Ammon's horn (tissue), 1 donor: Measurements from ENCODE around the gene EPHX1.
"Not testable (repeated sequence)": the region's sequence is repeated elsewhere in the genome, so short reads cannot be mapped to it uniquely, and the experiment has no call there.

Experiments
- DNase-seq: peaks from one replicate; pipeline ENCODE4 v3.0.0-alpha.2; 2016; ENCODE audit warnings: low spot score

The EPHX1 gene

GRCh38 chr1:225881081-225881958, 71.4 kb downstream of the EPHX1 start:
- no peak for DNase-seq

- DNase-seq = peak; percentile 89
Measured at GRCh38 chr1:225881959-225882693, 72.2 kb downstream of the EPHX1 start, which contains the start of gene TMEM63A. Gene TMEM63A (minus strand): TSS chr1:225882380. CDS start chr1:225877580, 4,800 bp downstream.

GRCh38 chr1:225882694-225883615, 73.0 kb downstream of the EPHX1 start:
- DNase-seq = peak; percentile 46

- DNase-seq = no peak
Measured at GRCh38 chr1:225883616-225884265, 73.8 kb downstream of the EPHX1 start.

GRCh38 chr1:225885336-225885735, 75.4 kb downstream of the EPHX1 start:
- no peak for DNase-seq

- no peak for DNase-seq
Measured at GRCh38 chr1:225886159-225887029, 76.5 kb downstream of the EPHX1 start.

- no peak for DNase-seq
Measured at GRCh38 chr1:225887030-225887314, 77.0 kb downstream of the EPHX1 start.

- not testable (repeated sequence) for DNase-seq
Measured at GRCh38 chr1:225887554-225888288, 77.8 kb downstream of the EPHX1 start.

- DNase-seq = no peak
Measured at GRCh38 chr1:225888289-225888897, 78.5 kb downstream of the EPHX1 start.

GRCh38 chr1:225888898-225889601, 79.1 kb downstream of the EPHX1 start, which contains the start of gene LEFTY1:
Gene LEFTY1 (minus strand): TSS chr1:225889146. CDS start chr1:225889066, 80 bp downstream.
- no peak for DNase-seq

- DNase-seq = no peak
Measured at GRCh38 chr1:225889743-225890142, 79.8 kb downstream of the EPHX1 start.

- DNase-seq = no peak
Measured at GRCh38 chr1:225890346-225891228, 80.7 kb downstream of the EPHX1 start.

GRCh38 chr1:225891229-225891972, 81.5 kb downstream of the EPHX1 start:
- no peak for DNase-seq

- no peak for DNase-seq
Measured at GRCh38 chr1:225892307-225892706, 82.4 kb downstream of the EPHX1 start.
